Spleen (tissue), 11 donors: ENCODE measurements around the gene JAML. TPM values are rescaled to one million over a fixed set of nuclear protein-coding genes. Genes with fewer than 3 reads are reported as not detected.

Experiments
- DNase-seq: peaks from one replicate; pipeline ENCODE4 v3.0.0-alpha.2; 2020
- H3K27ac ChIP-seq, 8 donors: fragments of 200-600 bp; sonication (generic) in 7 of 8; 1 replicate in 4 of 8; 2 replicates in 4 of 8; pipeline versions ENCODE4 v1.5.0 to v1.8.0; 2016 to 2021; ENCODE audit warnings: inconsistent platforms in 4 of 8, mild to moderate bottlenecking in 4 of 8, moderate library complexity in 1 of 8
- H3K27me3 ChIP-seq, 7 donors: fragments of 200-600 bp; sonication (generic) in 6 of 7; replicated peaks in 1 of 7; 1 replicate in 4 of 7; 2 replicates in 3 of 7; pipeline versions ENCODE4 v1.5.0 to v1.8.0; 2016 to 2021; ENCODE audit warnings: inconsistent platforms in 3 of 7, mild to moderate bottlenecking in 1 of 7
- H3K36me3 ChIP-seq, 6 donors: fragments of 200-600 bp; sonication (generic) in 5 of 6; 1 replicate in 4 of 6; 2 replicates in 2 of 6; pipeline versions ENCODE4 v1.5.0 to v1.8.0; 2016 to 2021; ENCODE audit warnings: inconsistent platforms in 2 of 6
- H3K4me1 ChIP-seq, 6 donors: fragments of 200-600 bp; sonication (generic) in 5 of 6; 1 replicate in 3 of 6; 2 replicates in 3 of 6; pipeline versions ENCODE4 v1.5.0 to v1.8.0; 2016 to 2021; ENCODE audit warnings: inconsistent platforms in 3 of 6
- H3K4me3 ChIP-seq, 8 donors: fragments of 200-600 bp; sonication (generic) in 7 of 8; 1 replicate in 4 of 8; 2 replicates in 4 of 8; pipeline versions ENCODE4 v1.5.0 to v1.8.0; 2016 to 2021; ENCODE audit warnings: inconsistent platforms in 4 of 8, mild to moderate bottlenecking in 4 of 8, moderate library complexity in 2 of 8
- H3K9me3 ChIP-seq, 8 donors: fragments of 200-600 bp; sonication (generic) in 7 of 8; 1 replicate in 4 of 8; 2 replicates in 4 of 8; pipeline versions ENCODE4 v1.5.0 to v1.8.0; 2016 to 2021; ENCODE audit warnings: inconsistent platforms in 4 of 8
- CTCF ChIP-seq, 11 experiments: fragments of 200-600 bp in 7 of 11; fragments of 450-650 bp in 4 of 11; sonication (generic) in 4 of 11; IDR thresholded peaks in 8 of 11; conservative IDR thresholded peaks in 3 of 11; 1 replicate in 7 of 11; 2 replicates in 4 of 11; pipeline versions ENCODE4 v1.4.0 to v1.8.0; 2016 to 2021; ENCODE audit warnings: antibody characterized with exemption in 11 of 11, inconsistent platforms in 4 of 11, mild to moderate bottlenecking in 1 of 11
- POLR2A ChIP-seq, 3 donors: fragments of 450-650 bp; IDR thresholded peaks; one replicate each; pipeline ENCODE4 v1.5.1; 2017; ENCODE audit warnings: antibody characterized with exemption in 3 of 3, mild to moderate bottlenecking in 1 of 3
- POLR2AphosphoS5 ChIP-seq, 3 donors: sonication (generic); formaldehyde crosslinking; IDR thresholded peaks; one replicate each; pipeline ENCODE4 v1.5.1; 2017; ENCODE audit warnings: antibody characterized with exemption in 3 of 3
- WGBS, 5 donors: extraction: QIAGEN DNeasy Blood & Tissue Kit in 3 of 5; methylation state at CpG; one replicate each; pipeline versions ENCODE4 v1.1.5 to v1.1.7; 2013 to 2018; 5-methylcytosine and 5-hydroxymethylcytosine counted together
- intact Hi-C: fragments of 100-400 bp; cut with DNase I; formaldehyde crosslinking; loops from one replicate; pipeline ENCODE4 v1.15.0; 2023; ENCODE audit warnings: low total_unique reads
- polyA plus RNA-seq, 3 donors: library from polyadenylated mRNA; stranded (reverse); fragments of 200-250 nt; gene quantifications; one replicate each; pipeline ENCODE4 v1.2.1, GENCODE V29; 2013
- total RNA-seq, 7 donors: library from RNA; depleted of rRNA in 3 of 7; stranded (reverse); fragments of >200 nt in 3 of 7; fragmentation: NEBNext Ultra II Directional in 4 of 7; extraction: Animal tissue kit (Norgen Biotek cat#: 25700) in 4 of 7; gene quantifications; one replicate each; pipeline versions ENCODE4 v1.1.0 to v1.2.1, GENCODE V29; 2016 to 2021
- donor health status: healthy with polysubstance abuse.
- donor health status: DM: no; HTN: no; CAD: no; lungs with moderate emphysema.
- donor health status: DM: no; HTN: no; CAD: no.
- donor health status: Bipolar disorder and iron deficiency.
- donor health status: healthy.
- donor health status: DM: no; HTN: no; CAD: no.
- donor health status: DM: yes; HTN: yes; CAD: no.

JAML gene
- total and polyA plus RNA-seq, 10 donors: 18.2 to 180 (median 89.3) TPM

- intact Hi-C loops: no loop called here
- peaks cover 0 to 63% (median 0%) of the 10 kb centered on the region in 7 donors for H3K27me3 ChIP-seq
- H3K27ac ChIP-seq: no peak overlapping the region
- WGBS, 5 donors: 37 to 70% (median 45%) methylated on average over 5 of the region's 5 CpGs
- TF ChIP-seq POLR2AphosphoS5 (IDR thresholded peaks at IDR 0.05): no peak
- TF ChIP-seq POLR2A (IDR thresholded peaks at IDR 0.05): no peak
- no peak for TF ChIP-seq CTCF (IDR thresholded peaks at IDR 0.05 in 8 of 11, conservative IDR thresholded peaks at IDR 0.05 in 3 of 11)
- no peak overlapping the region for H3K4me3 ChIP-seq
- no peak for DNase-seq
- no peaks in the 10 kb centered on the region for H3K4me1 ChIP-seq
- no peaks in the 10 kb centered on the region for H3K36me3 ChIP-seq
- no peaks in the 10 kb centered on the region for H3K9me3 ChIP-seq
These were observed 61.3 kb downstream of the JAML start for GRCh38 chr11:118163494-118163893.

- Histone ChIP-seq H3K27me3 (peaks cover 0 to 67% (median 0%) of the 10 kb centered on the region in 7 donors), H3K4me3 (no peak overlapping the region), H3K27ac (no peak overlapping the region), H3K4me1 (no peaks in the 10 kb centered on the region), H3K36me3 (no peaks in the 10 kb centered on the region), H3K9me3 (no peaks in the 10 kb centered on the region)
- no peak for TF ChIP-seq CTCF (IDR thresholded peaks at IDR 0.05 in 8 of 11, conservative IDR thresholded peaks at IDR 0.05 in 3 of 11)
- TF ChIP-seq POLR2A (IDR thresholded peaks at IDR 0.05): no peak
- no peak for TF ChIP-seq POLR2AphosphoS5 (IDR thresholded peaks at IDR 0.05)
- 65 to 86% (median 67%) methylated on average over 3 of the region's 3 CpGs for WGBS, 5 donors
- DNase-seq: no peak
- intact Hi-C loops: no loop called here
These were observed 62.0 kb downstream of the JAML start for GRCh38 chr11:118162846-118163245.

- peaks cover 0 to 1% (median 0%) of the 10 kb centered on the region in 6 donors for H3K4me1 ChIP-seq
- no peak overlapping the region for H3K27ac ChIP-seq
- H3K4me3 ChIP-seq: no peak overlapping the region
- H3K27me3 ChIP-seq: peaks cover 0 to 73% (median 10%) of the 10 kb centered on the region in 7 donors
- intact Hi-C loops: no loop called here
- TF ChIP-seq POLR2A (IDR thresholded peaks at IDR 0.05) (no peak), CTCF (IDR thresholded peaks at IDR 0.05 in 8 of 11, conservative IDR thresholded peaks at IDR 0.05 in 3 of 11) (no peak), POLR2AphosphoS5 (IDR thresholded peaks at IDR 0.05) (no peak)
- WGBS, 5 donors: 54 to 83% (median 66%) methylated on average over 6 of the region's 6 CpGs
- H3K36me3 ChIP-seq: no peaks in the 10 kb centered on the region
- DNase-seq: no peak
- no peaks in the 10 kb centered on the region for H3K9me3 ChIP-seq
These were observed 63.0 kb downstream of the JAML start for GRCh38 chr11:118161786-118162185.

- Histone ChIP-seq H3K4me3 (no peak overlapping the region), H3K9me3 (no peaks in the 10 kb centered on the region), H3K36me3 (no peaks in the 10 kb centered on the region), H3K27me3 (peaks cover 4 to 78% (median 53%) of the 10 kb centered on the region in 7 donors), H3K4me1 (peaks cover 5 to 23% (median 12%) of the 10 kb centered on the region in 6 donors), H3K27ac (no peak overlapping the region)
- WGBS, 5 donors: 47 to 67% (median 54%) methylated on average over 10 of the region's 10 CpGs
- DNase-seq: no peak
- intact Hi-C loops: no loop called here
- TF ChIP-seq CTCF (IDR thresholded peaks at IDR 0.05 in 8 of 11, conservative IDR thresholded peaks at IDR 0.05 in 3 of 11): no peak
- TF ChIP-seq POLR2A (IDR thresholded peaks at IDR 0.05): no peak
- no peak for TF ChIP-seq POLR2AphosphoS5 (IDR thresholded peaks at IDR 0.05)
These were observed 67.5 kb downstream of the JAML start for GRCh38 chr11:118157186-118157895.
